ENCODE data around the gene TXNDC2.

The TXNDC2 gene

GRCh38 chr18:9931146-9931545 is 45.4 kb downstream of the TXNDC2 start:
- DNase-seq (ENCODE audit: low read depth, low spot score) = no peak

- DNase-seq (ENCODE audit: low read depth, low spot score) = no peak
Observed at GRCh38 chr18:9931678-9932077, 45.9 kb downstream of the TXNDC2 start.

GRCh38 chr18:9933865-9934264 is 48.1 kb downstream of the TXNDC2 start:
- DNase-seq (ENCODE audit: low read depth, low spot score) = no peak

- no peak for DNase-seq (ENCODE audit: low read depth, low spot score)
Observed at GRCh38 chr18:9934274-9934673, 48.5 kb downstream of the TXNDC2 start.
